Measurements from ENCODE around the gene STAT5B.
"Not testable (repeated sequence)": the region's sequence is repeated elsewhere in the genome, so short reads cannot be mapped to it uniquely, and the experiment has no call there.

STAT5B gene

GRCh38 chr17:42239576-42239975 lies 36.6 kb downstream of the STAT5B start:
- not testable (repeated sequence) for DNase-seq (ENCODE audit: low read depth in 2 of 2, low spot score in 1 of 2)

- no peak for DNase-seq (ENCODE audit: low read depth in 2 of 2, low spot score in 1 of 2)
These were observed 39.4 kb downstream of the STAT5B start for GRCh38 chr17:42236760-42237159.

GRCh38 chr17:42233994-42234393 lies 42.2 kb downstream of the STAT5B start:
- no peak for DNase-seq (ENCODE audit: low read depth in 2 of 2, low spot score in 1 of 2)

- DNase-seq (ENCODE audit: low read depth in 2 of 2, low spot score in 1 of 2) = no peak
These were observed 43.0 kb downstream of the STAT5B start for GRCh38 chr17:42233156-42233555.

- DNase-seq (ENCODE audit: low read depth in 2 of 2, low spot score in 1 of 2) = no peak
These were observed 46.0 kb downstream of the STAT5B start for GRCh38 chr17:42230225-42230624.

GRCh38 chr17:42227849-42228700 lies 48.1 kb downstream of the STAT5B start:
- no peak for DNase-seq (ENCODE audit: low read depth in 2 of 2, low spot score in 1 of 2)

- DNase-seq (ENCODE audit: low read depth in 2 of 2, low spot score in 1 of 2) = no peak
These were observed 50.5 kb downstream of the STAT5B start for GRCh38 chr17:42225646-42226045.

- no peak for DNase-seq (ENCODE audit: low read depth in 2 of 2, low spot score in 1 of 2)
These were observed 51.5 kb downstream of the STAT5B start for GRCh38 chr17:42224651-42225050.

- peak in 1 of 2 donors; percentile 17 for DNase-seq (ENCODE audit: low read depth in 2 of 2, low spot score in 1 of 2)
These were observed 54.1 kb downstream of the STAT5B start for GRCh38 chr17:42221886-42222745.

GRCh38 chr17:42219280-42219679 lies 56.9 kb downstream of the STAT5B start:
- not testable (repeated sequence) for DNase-seq (ENCODE audit: low read depth in 2 of 2, low spot score in 1 of 2)

- DNase-seq (ENCODE audit: low read depth in 2 of 2, low spot score in 1 of 2) = no peak
These were observed 62.0 kb downstream of the STAT5B start for GRCh38 chr17:42214156-42214555.

- DNase-seq (ENCODE audit: low read depth in 2 of 2, low spot score in 1 of 2) = no peak
These were observed 63.8 kb downstream of the STAT5B start for GRCh38 chr17:42212382-42212781.

GRCh38 chr17:42211921-42212341 lies 64.3 kb downstream of the STAT5B start:
- not testable (repeated sequence) for DNase-seq (ENCODE audit: low read depth in 2 of 2, low spot score in 1 of 2)

- DNase-seq (ENCODE audit: low read depth in 2 of 2, low spot score in 1 of 2) = no peak
These were observed 66.1 kb downstream of the STAT5B start for GRCh38 chr17:42210046-42210445.

GRCh38 chr17:42206153-42206612 lies 70.0 kb downstream of the STAT5B start:
- not testable (repeated sequence) for DNase-seq (ENCODE audit: low read depth in 2 of 2, low spot score in 1 of 2)

- DNase-seq (ENCODE audit: low read depth in 2 of 2, low spot score in 1 of 2) = no peak
These were observed 72.8 kb downstream of the STAT5B start for GRCh38 chr17:42203354-42203753.

GRCh38 chr17:42202696-42203095 lies 73.5 kb downstream of the STAT5B start:
- DNase-seq (ENCODE audit: low read depth in 2 of 2, low spot score in 1 of 2) = no peak

- DNase-seq (ENCODE audit: low read depth in 2 of 2, low spot score in 1 of 2) = no peak
These were observed 74.0 kb downstream of the STAT5B start for GRCh38 chr17:42202159-42202558.

GRCh38 chr17:42201458-42201772 lies 74.8 kb downstream of the STAT5B start:
- DNase-seq (ENCODE audit: low read depth in 2 of 2, low spot score in 1 of 2) = no peak

- no peak for DNase-seq (ENCODE audit: low read depth in 2 of 2, low spot score in 1 of 2)
These were observed 75.3 kb downstream of the STAT5B start for GRCh38 chr17:42200706-42201457.

- no peak for DNase-seq (ENCODE audit: low read depth in 2 of 2, low spot score in 1 of 2)
These were observed 76.7 kb downstream of the STAT5B start for GRCh38 chr17:42199416-42200011.
